HG03558 (cell line): ENCODE results near the gene YLPM1.

ENCODE experiments used
- ATAC-seq: cut with Tn5 transposase; IDR thresholded peaks from one replicate; pipeline ENCODE4 v1.9.1; 2021; ENCODE audit warnings: moderate number of reproducible peaks; ENCODE audit not compliant: unreplicated experiment; ENCODE audit errors: extremely low read depth

YLPM1 gene

GRCh38 chr14:74836251-74836960 lies 73.3 kb downstream of the YLPM1 start:
- no peak for ATAC-seq

GRCh38 chr14:74838166-74838565 lies 75.0 kb downstream of the YLPM1 start:
- no peak for ATAC-seq

GRCh38 chr14:74840603-74841030 lies 77.5 kb downstream of the YLPM1 start:
- ATAC-seq: no peak

GRCh38 chr14:74841230-74842207 lies 78.4 kb downstream of the YLPM1 start:
- peak; percentile 50 for ATAC-seq

GRCh38 chr14:74843653-74844052 lies 80.5 kb downstream of the YLPM1 start:
- ATAC-seq: no peak

GRCh38 chr14:74846168-74846567 lies 83.1 kb downstream of the YLPM1 start:
- no peak for ATAC-seq

- ATAC-seq: no peak
Observed at GRCh38 chr14:74846968-74847665, 84.0 kb downstream of the YLPM1 start.

GRCh38 chr14:74848768-74849167 lies 85.7 kb downstream of the YLPM1 start:
- no peak for ATAC-seq

GRCh38 chr14:74852922-74853530 lies 89.9 kb downstream of the YLPM1 start:
- no peak for ATAC-seq

GRCh38 chr14:74853581-74853980 lies 90.5 kb downstream of the YLPM1 start:
- ATAC-seq: no peak

- ATAC-seq: no peak
Observed at GRCh38 chr14:74855021-74855420, 91.9 kb downstream of the YLPM1 start.

- ATAC-seq: no peak
Observed at GRCh38 chr14:74855945-74856344, 92.8 kb downstream of the YLPM1 start.

- no peak for ATAC-seq
Observed at GRCh38 chr14:74856366-74856765, 93.2 kb downstream of the YLPM1 start.

- no peak for ATAC-seq
Observed at GRCh38 chr14:74858022-74858421, 94.9 kb downstream of the YLPM1 start.

GRCh38 chr14:74859757-74860552 lies 96.8 kb downstream of the YLPM1 start:
- no peak for ATAC-seq

- ATAC-seq: no peak
Observed at GRCh38 chr14:74860899-74861733, 98.0 kb downstream of the YLPM1 start.

- ATAC-seq: no peak
Observed at GRCh38 chr14:74861734-74862090, 98.6 kb downstream of the YLPM1 start.

GRCh38 chr14:74863274-74863673 lies 100.2 kb downstream of the YLPM1 start:
- no peak for ATAC-seq

GRCh38 chr14:74864198-74864597 lies 101.1 kb downstream of the YLPM1 start:
- ATAC-seq: no peak
